Erythroblast (primary cell): ENCODE data around the gene NEIL3.

ENCODE experiments used
- GATA1 ChIP-seq: IDR thresholded peaks from 2 replicates; pipeline ENCODE4 v1.6.1; 2011; ENCODE audit warnings: low read depth, mild to moderate bottlenecking, control low read depth, low read length, moderate library complexity
- POLR2A ChIP-seq: IDR thresholded peaks from 2 replicates; pipeline ENCODE4 v1.6.1; 2011; ENCODE audit warnings: mild to moderate bottlenecking, low read length

- TF ChIP-seq POLR2A: no peak
- no peak for TF ChIP-seq GATA1
These were observed 16.3 kb upstream of the NEIL3 start for GRCh38 chr4:177293208-177294033.
